Activated naive CD4-positive, alpha-beta T cell treated with anti-CD3 and anti-CD28 coated beads, Interleukin-2, amount 10 ng/mL, durations not matched to agents 7 days and 5 days (primary cell): ENCODE results near the gene PARD3B.

Experiments used
- CTCF ChIA-PET: fragments of 350-600 bp; sonication (Branson Sonifier 250); formaldehyde crosslinking; loops from one replicate; lab custom pipeline; 2021; ENCODE audit warnings: antibody characterized with exemption; lab: Charles Lee
- DNase-seq: peaks from one replicate; pipeline ENCODE4 v3.0.0-alpha.2; 2020
- H3K27ac Mint-ChIP-seq: one replicate; pipeline ENCODE4 v1.8.0; 2021; ENCODE audit warnings: mild to moderate bottlenecking, moderate library complexity, mixed read lengths
- H3K27me3 Mint-ChIP-seq: one replicate; pipeline ENCODE4 v1.8.0; 2021; ENCODE audit warnings: mild to moderate bottlenecking, mixed read lengths
- H3K36me3 Mint-ChIP-seq: one replicate; pipeline ENCODE4 v1.8.0; 2021; ENCODE audit warnings: mixed read lengths
- H3K4me1 Mint-ChIP-seq: one replicate; pipeline ENCODE4 v1.8.0; 2021; ENCODE audit warnings: mixed read lengths
- H3K4me3 Mint-ChIP-seq: one replicate; pipeline ENCODE4 v1.8.0; 2021; ENCODE audit warnings: mild to moderate bottlenecking, moderate library complexity, mixed read lengths
- H3K9me3 Mint-ChIP-seq: one replicate; pipeline ENCODE4 v1.8.0; 2021; ENCODE audit warnings: mixed read lengths

PARD3B gene

GRCh38 chr2:204776781-204777559 lies 231.7 kb downstream of the PARD3B start:
- Mint-ChIP-seq H3K36me3 (no peaks in the 10 kb centered on the region), H3K27ac (no peak overlapping the region), H3K27me3 (peaks cover 7% of the 10 kb centered on the region), H3K9me3 (no peaks in the 10 kb centered on the region), H3K4me3 (no peak overlapping the region), H3K4me1 (no peaks in the 10 kb centered on the region)
- DNase-seq = no peak
- CTCF ChIA-PET = no interaction called here

DNA sequence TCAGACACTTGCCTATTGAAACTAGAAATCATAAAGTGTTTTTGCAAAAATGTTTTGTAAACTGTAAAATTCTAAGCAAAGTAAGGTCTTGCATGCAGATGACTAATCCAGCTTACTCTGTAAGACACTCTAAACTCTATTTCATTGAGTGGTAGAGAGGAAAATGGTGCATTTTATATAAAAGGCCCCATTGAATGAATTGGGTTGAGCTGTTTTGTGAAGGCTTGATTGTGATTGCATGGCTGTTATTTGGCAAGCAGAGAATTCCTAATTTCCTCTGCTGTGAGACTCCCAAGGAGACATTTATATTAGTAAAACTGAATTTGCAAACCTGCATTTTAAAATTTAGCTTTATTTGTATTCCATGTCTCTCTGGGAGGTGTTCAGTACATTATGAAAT lies 234.5 kb downstream of the PARD3B start:
- DNase-seq = no peak
- Mint-ChIP-seq H3K27me3 (peaks cover 7% of the 10 kb centered on the region), H3K27ac (no peak overlapping the region), H3K9me3 (no peaks in the 10 kb centered on the region), H3K4me1 (no peaks in the 10 kb centered on the region), H3K36me3 (no peaks in the 10 kb centered on the region), H3K4me3 (no peak overlapping the region)
- CTCF ChIA-PET = no interaction called here

DNA sequence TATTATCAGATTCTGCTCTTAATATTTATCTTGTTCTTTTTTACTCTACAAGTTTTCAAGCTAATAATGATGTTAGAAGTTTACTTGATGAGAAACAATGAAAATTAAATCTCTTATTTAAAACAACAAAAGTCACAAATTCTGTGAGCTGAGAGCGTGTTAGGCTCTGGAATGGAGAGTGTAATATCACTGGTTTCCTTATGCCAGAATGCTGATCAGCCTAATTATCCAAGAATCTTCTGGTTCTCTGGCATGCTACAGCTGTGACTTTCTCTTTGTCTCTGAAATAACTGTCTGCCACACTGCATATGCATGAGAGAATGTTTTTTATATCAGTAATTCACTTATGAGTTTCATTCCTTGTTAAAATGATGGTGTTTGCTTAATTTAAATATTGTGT lies 236.7 kb downstream of the PARD3B start:
- Mint-ChIP-seq H3K4me3 (no peak overlapping the region), H3K27me3 (peaks cover 3% of the 10 kb centered on the region), H3K27ac (no peak overlapping the region), H3K4me1 (no peaks in the 10 kb centered on the region), H3K9me3 (no peaks in the 10 kb centered on the region), H3K36me3 (no peaks in the 10 kb centered on the region)
- no peak for DNase-seq
- CTCF ChIA-PET = no interaction called here

DNA sequence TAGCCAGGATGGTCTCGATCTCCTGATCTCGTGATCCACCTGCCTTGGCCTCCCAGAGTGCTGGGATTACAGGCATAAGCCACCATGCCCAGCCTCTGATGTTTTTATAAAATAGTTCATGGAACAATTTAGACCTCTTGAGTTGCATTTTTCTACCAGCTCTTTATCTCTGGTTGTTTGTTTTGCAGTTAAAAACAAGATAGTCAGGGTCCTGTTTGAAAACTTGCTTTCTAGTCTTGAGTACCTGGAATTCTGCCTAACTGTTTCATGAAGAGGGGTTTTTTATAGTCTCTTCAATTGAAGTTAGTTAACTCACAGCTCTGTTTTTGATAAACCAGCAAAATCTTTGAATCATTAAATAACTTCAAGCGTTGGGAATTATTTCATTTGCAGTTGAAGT lies 244.8 kb downstream of the PARD3B start:
- no peak overlapping the region for H3K27ac Mint-ChIP-seq
- no peaks in the 10 kb centered on the region for H3K4me1 Mint-ChIP-seq
- H3K9me3 Mint-ChIP-seq = no peaks in the 10 kb centered on the region
- H3K27me3 Mint-ChIP-seq = no peaks in the 10 kb centered on the region
- DNase-seq = no peak
- H3K36me3 Mint-ChIP-seq = no peaks in the 10 kb centered on the region
- CTCF ChIA-PET = no interaction called here
- H3K4me3 Mint-ChIP-seq = no peak overlapping the region

GRCh38 chr2:204791230-204791629 lies 246.0 kb downstream of the PARD3B start:
- no peak for DNase-seq
- no peaks in the 10 kb centered on the region for H3K9me3 Mint-ChIP-seq
- H3K27ac Mint-ChIP-seq = no peak overlapping the region
- no peaks in the 10 kb centered on the region for H3K36me3 Mint-ChIP-seq
- H3K4me3 Mint-ChIP-seq = no peak overlapping the region
- H3K27me3 Mint-ChIP-seq = no peaks in the 10 kb centered on the region
- CTCF ChIA-PET = no interaction called here
- no peaks in the 10 kb centered on the region for H3K4me1 Mint-ChIP-seq

GRCh38 chr2:204794624-204795023 lies 249.3 kb downstream of the PARD3B start:
- H3K9me3 Mint-ChIP-seq = no peaks in the 10 kb centered on the region
- CTCF ChIA-PET = no interaction called here
- H3K4me1 Mint-ChIP-seq = no peaks in the 10 kb centered on the region
- peaks cover 6% of the 10 kb centered on the region for H3K27me3 Mint-ChIP-seq
- no peaks in the 10 kb centered on the region for H3K36me3 Mint-ChIP-seq
- H3K4me3 Mint-ChIP-seq = no peak overlapping the region
- no peak for DNase-seq
- no peak overlapping the region for H3K27ac Mint-ChIP-seq

DNA sequence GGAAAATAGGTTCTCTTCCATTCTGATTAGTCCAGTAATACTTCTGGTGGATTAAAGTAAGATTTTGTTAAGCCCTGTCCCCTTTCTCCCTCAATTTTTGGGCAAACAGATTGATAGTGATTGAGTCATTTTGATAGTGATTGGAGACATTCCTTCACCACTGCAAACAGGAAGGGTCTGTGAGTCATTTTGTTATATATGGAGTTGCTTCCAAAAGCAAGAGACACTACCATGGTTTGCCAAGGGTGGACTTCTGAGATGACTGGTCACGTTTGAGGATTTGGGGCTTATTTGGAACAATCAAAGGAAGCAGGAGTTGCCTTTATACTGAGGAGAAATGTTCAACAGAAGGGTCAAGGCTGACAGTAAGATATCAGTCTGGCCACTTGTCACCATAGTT lies 249.9 kb downstream of the PARD3B start:
- H3K4me1 Mint-ChIP-seq = no peaks in the 10 kb centered on the region
- no peak overlapping the region for H3K4me3 Mint-ChIP-seq
- H3K9me3 Mint-ChIP-seq = peaks cover 1% of the 10 kb centered on the region
- peaks cover 6% of the 10 kb centered on the region for H3K27me3 Mint-ChIP-seq
- peaks cover 2% of the 10 kb centered on the region for H3K36me3 Mint-ChIP-seq
- no peak overlapping the region for H3K27ac Mint-ChIP-seq
- no peak for DNase-seq
- CTCF ChIA-PET = no interaction called here

DNA sequence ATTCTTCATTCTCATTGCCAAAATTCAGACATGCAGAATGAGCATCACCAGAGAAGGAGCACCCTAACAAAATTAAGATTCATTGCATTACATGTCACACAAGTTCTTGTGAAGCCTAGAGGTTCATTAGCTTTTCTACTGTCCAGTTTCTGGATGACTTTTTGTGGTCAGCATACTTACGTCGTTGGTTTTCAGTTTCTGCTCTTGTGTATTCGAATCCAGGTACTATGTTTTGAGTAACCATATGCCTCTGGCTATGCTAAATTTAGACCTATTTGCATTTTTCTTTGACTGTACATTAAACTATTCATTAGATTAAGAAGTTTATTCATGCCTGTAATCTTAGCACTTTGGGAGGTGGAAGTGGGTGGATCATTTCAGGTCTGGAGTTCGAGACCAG lies 251.3 kb downstream of the PARD3B start:
- no peak for DNase-seq
- Mint-ChIP-seq H3K36me3 (peaks cover 9% of the 10 kb centered on the region), H3K27ac (no peak overlapping the region), H3K4me3 (no peak overlapping the region), H3K4me1 (peaks cover 3% of the 10 kb centered on the region), H3K9me3 (peaks cover 10% of the 10 kb centered on the region), H3K27me3 (peaks cover 6% of the 10 kb centered on the region)
- CTCF ChIA-PET = no interaction called here

GRCh38 chr2:204799791-204800190 lies 254.5 kb downstream of the PARD3B start:
- Mint-ChIP-seq H3K36me3 (peaks cover 25% of the 10 kb centered on the region), H3K4me3 (no peak overlapping the region), H3K4me1 (peaks cover 33% of the 10 kb centered on the region), H3K9me3 (peaks cover 20% of the 10 kb centered on the region), H3K27me3 (peaks cover 8% of the 10 kb centered on the region), H3K27ac (no peak overlapping the region)
- CTCF ChIA-PET = no interaction called here
- no peak for DNase-seq

DNA sequence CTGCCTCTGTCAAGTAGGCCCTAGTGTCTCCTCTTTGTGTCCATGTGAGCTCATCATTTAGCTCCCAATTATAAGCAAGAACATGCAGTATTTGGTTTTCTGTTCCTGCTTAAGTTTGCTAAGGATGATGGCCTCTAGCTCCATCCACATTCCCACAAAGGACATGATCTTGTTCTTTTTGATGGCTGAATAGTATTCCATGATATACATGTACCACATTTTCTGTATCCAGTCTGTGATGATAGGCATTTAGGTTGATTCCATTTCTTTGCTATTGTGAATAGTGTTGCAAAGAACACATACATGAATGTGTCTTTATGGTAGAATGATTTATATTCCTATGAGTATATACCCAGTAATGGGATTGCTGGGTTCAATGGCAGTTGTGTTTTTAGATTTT lies 263.2 kb downstream of the PARD3B start:
- H3K36me3 Mint-ChIP-seq = peaks cover 48% of the 10 kb centered on the region
- H3K27ac Mint-ChIP-seq = no peak overlapping the region
- H3K4me1 Mint-ChIP-seq = peaks cover 17% of the 10 kb centered on the region
- H3K27me3 Mint-ChIP-seq = peaks cover 17% of the 10 kb centered on the region
- peaks cover 41% of the 10 kb centered on the region for H3K9me3 Mint-ChIP-seq
- no peak for DNase-seq
- no peak overlapping the region for H3K4me3 Mint-ChIP-seq
- CTCF ChIA-PET = no interaction called here

GRCh38 chr2:204824751-204825453 lies 279.6 kb downstream of the PARD3B start:
- DNase-seq = no peak
- Mint-ChIP-seq H3K4me3 (no peak overlapping the region), H3K36me3 (peaks cover 1% of the 10 kb centered on the region), H3K4me1 (peaks cover 2% of the 10 kb centered on the region), H3K9me3 (peaks cover 11% of the 10 kb centered on the region), H3K27me3 (peaks cover 7% of the 10 kb centered on the region), H3K27ac (no peak overlapping the region)
- CTCF ChIA-PET = no interaction called here

- H3K27me3 Mint-ChIP-seq = peaks cover 7% of the 10 kb centered on the region
- CTCF ChIA-PET = no interaction called here
- peaks cover 2% of the 10 kb centered on the region for H3K4me1 Mint-ChIP-seq
- peaks cover 1% of the 10 kb centered on the region for H3K36me3 Mint-ChIP-seq
- no peak overlapping the region for H3K27ac Mint-ChIP-seq
- no peak for DNase-seq
- no peak overlapping the region for H3K4me3 Mint-ChIP-seq
- H3K9me3 Mint-ChIP-seq = peaks cover 14% of the 10 kb centered on the region
These were observed 280.4 kb downstream of the PARD3B start for GRCh38 chr2:204825681-204826080.

GRCh38 chr2:204827701-204828590 lies 282.7 kb downstream of the PARD3B start:
- CTCF ChIA-PET = no interaction called here
- Mint-ChIP-seq H3K27me3 (peaks cover 7% of the 10 kb centered on the region), H3K9me3 (peaks cover 7% of the 10 kb centered on the region), H3K27ac (no peak overlapping the region), H3K4me3 (no peak overlapping the region), H3K36me3 (no peaks in the 10 kb centered on the region), H3K4me1 (peaks cover 2% of the 10 kb centered on the region)
- no peak for DNase-seq

DNA sequence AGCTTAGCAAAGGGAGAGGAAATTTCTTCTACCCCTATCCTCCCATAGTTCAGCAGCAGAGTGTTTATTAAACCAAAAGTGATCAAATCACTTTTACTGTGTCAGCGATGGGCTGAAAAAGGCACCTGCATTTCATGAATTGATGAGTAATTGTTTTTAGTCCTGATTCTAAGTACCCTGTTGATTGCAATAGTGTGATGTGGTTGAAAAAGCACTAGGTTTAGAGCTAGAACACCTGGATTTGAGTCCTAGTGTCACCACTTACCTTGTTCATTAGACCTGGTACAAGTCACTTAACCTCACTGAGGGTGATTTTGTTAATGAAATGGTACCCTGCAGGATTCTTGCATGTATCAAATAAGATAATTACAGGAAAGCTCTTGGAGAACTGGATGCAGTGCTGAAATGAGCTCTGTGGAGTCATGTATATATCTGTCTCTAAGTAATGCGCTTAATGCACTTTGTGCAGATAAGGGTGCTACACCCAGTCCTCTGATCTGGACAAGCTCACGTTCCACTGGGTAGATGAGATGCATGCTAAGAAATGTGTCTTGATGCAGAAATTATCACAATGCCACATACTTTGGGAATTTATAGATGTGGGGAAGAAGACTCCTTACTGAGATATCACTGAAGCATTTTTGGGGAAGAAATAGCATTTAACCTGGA lies 289.6 kb downstream of the PARD3B start:
- Mint-ChIP-seq H3K27me3 (peaks cover 4% of the 10 kb centered on the region), H3K4me1 (no peaks in the 10 kb centered on the region), H3K4me3 (no peak overlapping the region), H3K36me3 (no peaks in the 10 kb centered on the region), H3K9me3 (peaks cover 3% of the 10 kb centered on the region), H3K27ac (no peak overlapping the region)
- CTCF ChIA-PET = interaction anchor here (0.7 kb wide), 1 partner anchor 455 kb away, joined by 3 read pairs; no protein-coding TSS in a partner anchor
- no peak for DNase-seq
